Fibroblast of villous mesenchyme (primary cell): ENCODE data around the gene PAK5. TPM values are rescaled to one million over a fixed set of nuclear protein-coding genes. Genes with fewer than 3 reads are reported as not detected.

Source experiments
- DNase-seq: peaks from one replicate; pipeline ENCODE4 v3.0.0-alpha.2; 2010; ENCODE audit warnings: low read depth
- H3K4me3 ChIP-seq: 2 replicates; pipeline ENCODE4 v1.5.1; 2011; ENCODE audit warnings: low read depth, mild to moderate bottlenecking, low read length
- CTCF ChIP-seq: IDR thresholded peaks from 2 replicates; pipeline ENCODE4 v1.5.1; 2012; ENCODE audit warnings: low read depth, mild to moderate bottlenecking, low read length; ENCODE audit not compliant: insufficient read depth
- total RNA-seq: library from RNA; depleted of rRNA; stranded (reverse); fragments of >200 nt; gene quantifications from 2 replicates; pipeline ENCODE4 v1.2.3, GENCODE V29; 2012

The PAK5 gene
- total RNA-seq, 1 donor, result not detected

- H3K4me3 ChIP-seq, result no peak overlapping the region
- TF ChIP-seq CTCF, result no peak
- DNase-seq, result no peak
Measured at GRCh38 chr20:9759392-9759791, 79.5 kb downstream of the PAK5 start.

GRCh38 chr20:9758752-9759151 is 80.1 kb downstream of the PAK5 start:
- TF ChIP-seq CTCF, result no peak
- DNase-seq, result no peak
- H3K4me3 ChIP-seq, result no peak overlapping the region

- no peak for TF ChIP-seq CTCF
- no peak for DNase-seq
- H3K4me3 ChIP-seq, result no peak overlapping the region
Measured at GRCh38 chr20:9756660-9757059, 82.2 kb downstream of the PAK5 start.

- H3K4me3 ChIP-seq, result no peak overlapping the region
- DNase-seq, result no peak
- no peak for TF ChIP-seq CTCF
Measured at GRCh38 chr20:9755301-9755700, 83.6 kb downstream of the PAK5 start.

- DNase-seq, result no peak
- H3K4me3 ChIP-seq, result no peak overlapping the region
- TF ChIP-seq CTCF, result no peak
Measured at GRCh38 chr20:9744551-9744950, 94.3 kb downstream of the PAK5 start.

- H3K4me3 ChIP-seq, result no peak overlapping the region
- TF ChIP-seq CTCF, result no peak
- no peak for DNase-seq
Measured at GRCh38 chr20:9743871-9744270, 95.0 kb downstream of the PAK5 start.

- TF ChIP-seq CTCF, result no peak
- DNase-seq, result no peak
- no peak overlapping the region for H3K4me3 ChIP-seq
Measured at GRCh38 chr20:9742821-9743220, 96.1 kb downstream of the PAK5 start.
